ENCODE measurements around the gene TMIGD3.

Gene TMIGD3

DNA sequence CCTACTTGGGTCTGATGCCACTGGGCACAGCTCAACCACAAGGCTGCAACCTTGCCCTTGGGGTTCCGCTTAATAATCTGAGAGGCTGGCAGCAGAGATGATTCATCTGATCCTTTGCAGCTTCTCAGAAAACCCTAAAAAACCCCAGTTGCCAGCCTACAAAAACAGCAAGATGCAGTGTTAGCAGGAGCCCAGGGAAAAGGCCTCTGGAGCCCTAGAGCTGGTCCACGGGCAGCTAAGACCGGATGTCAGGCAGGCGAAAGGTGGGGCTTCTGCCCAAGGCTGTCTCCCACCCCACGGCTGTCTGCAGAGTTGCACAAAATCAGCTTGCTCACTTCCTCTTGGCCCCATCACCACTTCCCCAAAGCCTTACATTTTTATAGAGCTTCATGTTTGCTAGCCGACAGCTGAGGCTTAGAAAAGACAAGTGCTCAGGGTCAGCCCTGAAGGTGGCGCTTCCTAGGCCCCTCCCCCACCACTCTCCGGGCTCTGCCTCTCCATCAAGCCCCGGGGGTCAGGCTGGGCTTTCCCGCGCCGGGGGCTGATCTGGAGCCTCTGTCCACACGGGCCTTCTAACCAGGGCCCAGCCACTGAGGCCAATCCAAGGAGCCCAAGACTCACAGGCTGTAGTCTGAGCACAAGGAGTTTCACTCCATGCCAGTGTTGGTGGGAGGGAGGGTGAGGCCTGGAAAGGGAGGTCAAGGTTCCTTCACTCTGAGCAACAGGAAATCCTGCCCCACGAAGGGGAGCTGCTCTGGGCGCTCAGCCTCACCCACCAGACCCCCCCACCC lies 4.2 kb upstream of the TMIGD3 start:
- peak; percentile 68 for DNase-seq

DNA sequence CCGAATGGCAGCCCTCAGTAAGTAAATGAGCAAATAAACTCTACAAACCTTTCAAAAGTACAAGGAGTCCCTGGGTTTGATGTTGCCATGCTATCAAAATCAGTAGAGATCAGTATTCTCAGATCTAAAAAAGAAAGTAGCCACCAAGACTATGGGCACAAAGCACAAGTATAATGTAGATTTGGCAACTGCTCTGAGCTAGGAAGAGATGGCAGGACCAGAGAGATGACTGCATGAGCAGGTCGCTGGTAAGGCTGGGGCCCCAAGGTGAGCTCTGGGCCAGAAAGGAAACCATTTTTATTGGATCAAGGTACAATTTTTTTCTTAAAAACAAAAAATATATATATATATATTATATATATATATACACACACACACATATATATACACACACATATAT lies 3.1 kb upstream of the TMIGD3 start:
- no peak for DNase-seq

DNA sequence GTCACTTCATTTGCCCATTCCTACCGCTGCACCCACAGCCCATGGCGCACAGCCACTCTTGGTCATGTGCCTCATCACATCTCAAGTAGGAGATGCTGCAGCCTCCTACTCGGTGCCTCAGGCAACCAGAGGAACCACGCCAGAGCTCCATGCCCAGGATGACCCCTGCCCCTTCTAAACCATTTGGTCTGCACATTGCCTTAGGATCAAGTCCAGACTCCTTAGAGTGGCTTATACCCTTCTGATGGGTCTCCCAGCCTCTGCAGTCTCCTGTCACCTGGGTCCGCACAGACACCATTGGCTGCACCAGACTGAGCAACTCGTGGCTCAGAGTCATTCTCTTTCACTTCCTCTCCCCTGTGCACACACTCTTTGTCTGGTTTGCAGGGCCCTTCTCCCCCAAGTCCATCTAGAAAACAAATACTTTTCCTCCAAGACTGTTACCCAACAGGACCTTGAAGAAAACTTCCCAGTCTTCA lies 2.2 kb upstream of the TMIGD3 start:
- DNase-seq = no peak

DNA sequence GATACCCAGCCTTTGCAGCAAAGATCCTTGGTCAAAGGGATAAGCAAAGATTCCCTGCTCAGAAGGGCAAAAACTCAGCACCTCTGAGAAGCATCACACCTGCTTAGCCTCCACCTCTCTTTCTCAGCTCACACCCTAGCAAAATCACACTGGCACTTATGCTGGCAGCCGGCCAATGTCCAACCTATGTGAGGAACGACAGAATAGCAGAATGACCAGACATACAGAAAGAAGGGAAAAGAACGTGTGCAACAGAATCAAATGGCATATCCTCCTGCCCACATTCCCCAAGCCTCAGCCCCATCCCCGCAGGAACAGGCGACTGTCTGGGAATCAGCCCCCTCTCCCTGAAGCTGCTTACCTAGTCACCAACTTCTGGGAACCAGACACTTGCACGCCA lies 664 bp upstream of the TMIGD3 start:
- no peak for DNase-seq

DNA sequence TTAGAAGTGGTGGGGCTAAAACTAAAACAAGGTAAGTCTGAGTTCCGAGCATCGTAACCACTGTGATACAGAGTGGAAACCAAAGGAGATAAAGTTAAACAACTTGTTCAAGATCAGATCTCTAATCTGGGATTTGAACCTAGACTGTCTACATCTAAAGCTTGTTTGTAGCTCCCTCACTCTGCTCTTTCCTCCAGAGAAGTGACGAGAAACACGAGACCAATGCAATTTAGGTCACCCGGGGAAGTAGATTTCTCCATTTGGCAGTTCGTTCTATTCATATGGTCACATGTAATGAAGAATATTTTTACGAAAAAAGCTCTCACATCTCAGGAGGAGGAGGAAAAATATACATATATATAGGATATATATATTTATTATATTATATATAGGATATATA lies 1.8 kb downstream of the TMIGD3 start:
- DNase-seq = no peak

DNA sequence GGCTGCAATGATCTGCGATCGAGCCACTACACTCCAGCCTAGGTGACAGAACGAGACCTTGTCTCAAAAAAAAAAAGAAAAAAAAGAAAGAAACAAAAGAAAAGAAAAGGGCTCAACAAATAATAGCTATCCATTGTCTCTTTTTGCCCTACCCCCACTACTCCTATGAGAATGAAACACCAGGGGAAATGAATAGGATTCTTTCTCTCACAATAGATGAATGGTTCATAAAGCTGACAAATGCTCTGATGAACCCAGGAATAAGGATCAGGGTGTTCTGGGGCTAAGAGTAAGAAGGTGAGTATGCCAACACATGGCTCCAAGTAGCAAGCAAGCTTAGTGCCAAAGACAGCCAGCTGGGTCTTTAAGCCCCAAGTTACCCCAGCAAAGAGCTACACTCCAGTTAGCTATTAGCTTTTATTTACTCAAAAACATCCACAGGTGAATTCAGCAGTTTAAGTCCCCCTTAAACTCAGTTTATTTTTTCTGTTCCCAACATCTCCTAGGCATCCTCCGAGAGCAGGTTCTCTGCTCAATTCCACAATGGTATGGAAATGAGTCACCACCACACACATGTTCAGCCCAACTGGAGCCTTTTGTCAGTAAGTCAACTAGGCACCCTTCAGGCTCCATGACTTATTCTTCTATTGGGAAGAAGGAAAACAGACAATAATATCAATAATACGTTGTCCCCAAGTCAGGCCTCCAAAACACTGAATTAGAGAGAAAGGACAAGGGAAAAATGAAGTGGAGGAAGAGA lies 4.2 kb downstream of the TMIGD3 start:
- DNase-seq = no peak

DNA sequence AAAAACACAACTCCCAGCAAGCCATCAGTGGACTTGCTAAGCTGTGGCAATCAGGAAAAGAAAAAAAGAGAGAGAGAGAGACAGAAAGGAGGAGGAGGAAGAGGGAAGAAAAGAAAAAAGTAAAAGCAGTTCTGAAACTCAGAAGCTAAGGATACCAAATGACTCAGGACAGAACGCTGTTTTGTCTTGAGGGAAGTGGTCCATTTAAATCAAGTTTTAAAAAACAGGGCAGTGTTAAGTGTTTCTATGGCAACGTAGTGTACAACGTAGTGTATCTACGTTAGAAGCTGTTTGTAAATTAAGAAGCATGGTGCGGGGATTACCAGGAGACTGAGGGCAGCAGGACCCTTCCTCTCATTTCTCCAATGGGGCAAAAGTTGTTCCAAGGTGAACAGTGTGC lies 5.8 kb downstream of the TMIGD3 start:
- no peak for DNase-seq

DNA sequence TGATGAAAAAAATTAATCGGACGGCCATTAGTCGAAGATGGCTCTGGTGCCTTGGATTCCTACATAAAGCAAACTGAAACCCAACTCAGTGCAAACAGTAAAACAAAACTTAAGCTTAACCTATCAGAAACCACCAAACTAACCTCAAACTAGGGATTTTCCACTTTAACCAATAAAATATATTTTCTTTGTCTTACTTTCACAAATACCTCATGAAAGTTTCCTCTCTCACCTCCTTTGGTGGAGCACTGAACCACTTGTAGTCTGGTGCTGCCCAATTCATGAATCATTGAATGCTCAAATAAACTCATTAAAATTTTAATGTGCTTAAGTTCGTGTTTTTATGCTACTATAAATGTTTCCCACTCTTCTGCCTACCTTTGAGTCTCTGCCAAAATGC lies 7.0 kb downstream of the TMIGD3 start:
- no peak for DNase-seq

DNA sequence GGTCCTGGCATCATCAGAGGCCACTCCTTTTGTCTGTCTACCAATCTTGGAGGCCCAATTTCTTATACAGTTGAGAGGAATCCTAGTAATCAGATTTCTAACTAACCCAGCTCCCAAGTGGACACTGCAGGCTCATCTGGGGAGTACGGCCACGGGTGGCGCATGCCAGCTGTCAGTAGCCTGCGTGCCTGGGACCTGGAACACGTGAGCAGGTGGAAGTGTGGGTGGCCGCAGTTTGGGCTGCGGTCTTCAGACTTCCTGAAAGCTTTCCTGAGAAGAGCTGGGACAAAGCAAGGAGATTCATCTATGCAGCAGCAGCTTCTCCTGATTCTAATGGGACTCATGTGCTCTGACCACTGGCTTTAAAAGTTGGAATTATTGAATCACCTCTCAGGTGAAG lies 12.4 kb downstream of the TMIGD3 start:
- no peak for DNase-seq

DNA sequence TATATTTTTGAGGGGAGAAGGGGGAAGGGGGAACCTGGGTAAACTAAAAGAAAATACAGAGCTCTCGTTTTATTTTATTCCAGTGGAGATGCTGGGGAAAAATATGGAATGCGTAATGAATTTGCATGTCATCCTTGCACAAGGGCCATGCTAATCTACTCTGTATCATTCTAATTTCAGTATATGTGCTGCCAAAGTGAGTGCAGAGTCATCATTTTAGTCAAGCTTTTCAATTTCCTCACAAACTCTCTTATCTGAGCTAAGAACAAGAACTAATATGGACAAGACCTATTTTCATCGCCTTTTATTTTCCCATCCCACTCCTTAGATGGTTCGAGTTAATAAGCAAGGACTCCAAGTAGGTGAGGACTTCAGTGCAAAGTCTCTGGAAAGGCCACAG lies 13.2 kb downstream of the TMIGD3 start:
- no peak for DNase-seq

DNA sequence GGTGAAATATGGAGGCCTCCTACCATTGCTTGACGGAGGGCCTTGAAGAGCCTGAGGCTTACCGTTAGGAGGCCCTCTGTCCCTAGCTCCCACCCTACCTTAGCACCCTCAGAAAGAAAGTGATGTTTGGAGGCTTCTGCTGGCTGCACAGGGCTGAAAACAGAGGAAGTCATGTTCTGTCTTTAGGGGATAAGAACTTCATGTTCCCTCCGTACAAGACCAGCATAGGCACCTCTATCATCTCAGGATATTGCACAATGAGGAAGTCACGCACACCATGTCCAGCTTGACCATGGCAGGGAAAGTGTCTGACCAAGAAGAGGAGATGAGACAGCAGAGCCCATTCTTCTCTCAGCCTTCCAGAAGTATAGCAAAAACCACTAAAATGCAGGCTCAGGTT lies 13.8 kb downstream of the TMIGD3 start:
- DNase-seq = no peak

DNA sequence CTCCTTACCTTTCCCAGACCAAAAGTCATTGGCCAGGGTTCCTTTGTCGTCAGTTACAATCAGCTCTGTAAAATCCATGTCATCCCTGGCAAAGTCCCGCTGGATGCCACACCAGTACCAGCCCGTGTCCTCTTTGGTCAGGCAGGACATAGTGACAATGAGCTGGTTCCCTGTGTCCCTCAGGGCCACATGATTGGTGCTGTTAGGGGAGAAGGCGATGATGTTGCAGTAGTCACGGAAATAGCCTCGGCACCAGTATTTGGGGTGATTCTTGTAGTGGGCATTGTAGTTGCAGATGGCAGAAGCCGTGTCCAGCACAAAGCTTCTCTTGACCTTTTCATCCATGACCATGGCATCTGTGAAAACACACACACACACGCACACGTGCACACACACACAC lies 14.8 kb downstream of the TMIGD3 start:
- DNase-seq = no peak

DNA sequence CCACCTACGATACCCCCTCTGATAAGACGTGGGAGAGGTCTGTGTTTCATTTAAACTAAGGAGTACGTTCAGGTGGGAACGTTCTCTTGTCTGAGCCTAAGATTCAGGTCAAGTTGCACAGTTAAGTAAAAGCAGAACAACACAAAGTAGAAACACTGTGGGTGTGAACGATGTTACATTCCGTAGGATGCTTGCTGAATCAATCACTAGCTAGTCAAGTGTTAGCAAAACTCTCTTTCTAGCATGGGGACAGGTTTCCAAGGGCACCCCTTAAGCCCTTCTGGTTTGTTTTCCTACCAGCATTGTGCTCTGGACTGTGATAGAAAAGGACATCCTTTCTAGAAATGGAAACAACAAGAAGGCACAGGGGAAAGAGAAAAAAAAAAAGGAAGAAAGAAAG lies 16.3 kb downstream of the TMIGD3 start:
- no peak for DNase-seq

DNA sequence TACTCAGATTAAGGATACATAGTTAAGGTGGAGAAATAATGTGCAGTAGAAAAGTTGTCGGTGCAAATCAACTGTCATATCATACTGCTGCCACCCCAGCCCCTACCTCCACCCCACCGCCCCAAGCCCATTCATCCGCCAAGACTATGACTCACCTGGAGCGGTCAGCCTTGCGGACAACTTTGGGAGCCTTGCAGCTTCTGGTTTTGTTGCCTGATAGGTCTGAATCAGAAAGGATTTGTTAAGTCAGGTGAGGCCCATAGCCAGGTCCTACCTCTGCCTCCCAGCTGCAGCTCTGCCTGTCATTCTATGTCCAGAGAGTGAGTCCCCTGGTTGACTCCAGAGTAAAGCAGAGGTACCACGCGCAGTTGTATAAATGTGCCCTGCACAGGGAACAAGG lies 17.0 kb downstream of the TMIGD3 start:
- no peak for DNase-seq

DNA sequence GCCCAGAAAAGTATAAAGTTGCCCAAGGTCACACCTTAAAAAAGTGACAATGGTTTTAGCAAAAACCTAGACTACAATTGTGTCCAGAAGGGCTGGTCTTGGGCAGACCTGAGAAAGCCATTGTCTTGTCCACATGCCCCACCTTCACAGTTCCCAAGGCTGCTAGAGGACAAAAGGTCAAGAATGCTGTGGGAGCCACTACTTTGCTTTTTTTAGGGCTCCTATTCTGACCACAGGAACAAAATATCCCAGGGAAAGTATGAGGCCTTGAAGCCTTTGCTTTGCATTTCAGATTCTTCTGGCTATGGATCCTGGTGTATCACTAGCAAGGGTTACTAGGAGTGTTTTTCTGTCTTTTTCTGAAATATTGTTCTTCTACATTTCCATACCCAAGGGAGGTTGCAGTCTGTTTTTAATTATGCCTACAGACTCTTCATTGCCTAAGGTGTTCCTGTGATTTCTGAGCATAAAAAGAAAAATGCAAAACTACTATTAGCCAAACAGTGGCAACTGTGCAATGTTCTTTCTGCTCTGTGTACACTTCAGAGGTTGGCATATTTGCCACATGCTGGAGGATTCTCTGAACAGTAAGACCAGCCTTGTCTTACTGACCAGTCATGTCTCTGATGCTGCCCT lies 18.9 kb downstream of the TMIGD3 start:
- no peak for DNase-seq

DNA sequence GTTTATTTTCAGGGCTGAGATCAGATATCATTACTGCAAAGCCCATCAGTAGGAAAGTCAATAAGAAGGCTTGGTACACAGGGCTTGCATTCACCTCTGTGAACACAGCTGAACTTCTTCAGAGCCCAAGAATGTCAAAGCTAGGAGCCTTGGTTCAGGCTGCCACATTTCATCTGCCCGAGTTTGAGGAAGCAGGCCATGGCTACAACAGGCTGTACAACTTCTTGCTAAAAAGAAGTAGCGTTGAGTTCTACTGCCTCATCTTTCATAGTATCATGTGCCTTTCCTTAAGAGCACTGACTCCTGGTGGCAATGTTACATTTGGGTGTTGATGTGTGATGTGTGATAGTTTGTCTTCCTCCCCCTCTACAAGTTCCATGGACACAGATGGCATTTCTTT lies 19.6 kb downstream of the TMIGD3 start:
- DNase-seq = no peak

DNA sequence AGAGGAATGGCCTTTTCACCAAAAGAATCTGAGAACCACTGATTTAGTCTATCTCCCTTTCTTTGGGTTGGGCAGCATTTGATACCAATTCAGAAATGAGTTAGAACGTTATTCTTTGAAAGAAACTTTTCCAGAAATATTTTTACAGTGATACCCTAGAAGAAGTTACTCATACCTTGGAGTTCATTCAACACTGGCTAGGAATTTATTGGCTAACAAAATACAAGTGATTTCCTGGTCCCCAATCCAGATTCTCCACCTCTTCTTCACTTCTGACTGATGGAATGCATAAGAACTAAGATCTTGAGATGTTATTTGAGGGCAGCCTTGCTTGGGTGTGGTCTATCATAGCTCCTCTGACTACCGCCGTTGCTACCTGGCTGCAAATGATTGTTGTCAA lies 20.3 kb downstream of the TMIGD3 start:
- DNase-seq = no peak

DNA sequence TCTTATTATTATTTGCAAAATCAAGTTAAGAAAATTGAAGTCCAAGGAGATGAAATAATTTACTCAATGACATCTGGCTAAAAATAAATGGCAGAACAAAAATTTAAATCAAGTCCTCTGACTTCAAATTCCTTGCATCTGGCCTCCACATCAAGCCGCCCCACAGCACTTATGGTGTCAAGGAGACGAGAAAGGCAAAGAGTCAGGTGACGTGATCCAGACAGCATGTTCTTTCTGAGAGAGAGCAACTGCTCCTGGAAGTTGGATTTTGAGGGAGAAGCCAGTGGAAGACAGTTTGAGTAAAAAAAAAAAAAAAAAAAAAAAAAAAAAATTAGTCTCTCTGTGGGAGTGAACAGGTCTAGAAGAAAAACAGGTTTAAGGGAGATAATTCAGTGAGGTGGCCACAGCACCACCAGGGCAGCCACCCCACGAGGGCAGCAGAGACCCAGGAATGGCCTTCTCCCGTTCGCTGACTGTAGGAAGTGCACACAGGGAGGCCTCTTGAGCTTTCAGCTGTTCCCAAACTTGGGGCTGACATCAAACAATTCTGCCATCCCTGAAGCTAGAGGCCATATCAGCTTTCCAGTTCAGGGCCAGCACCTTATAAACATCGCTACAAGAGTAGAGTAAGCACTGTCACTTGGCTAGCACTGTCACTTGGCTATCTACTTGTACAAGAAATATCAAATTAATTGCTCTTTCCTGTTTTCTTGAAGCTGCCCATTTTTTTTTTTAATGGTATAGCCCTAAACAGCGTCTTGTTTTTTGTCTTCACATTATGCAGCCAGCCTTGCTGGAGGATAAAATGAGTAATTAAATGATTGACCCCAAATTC lies 21.8 kb downstream of the TMIGD3 start:
- peak; percentile 68 for DNase-seq

DNA sequence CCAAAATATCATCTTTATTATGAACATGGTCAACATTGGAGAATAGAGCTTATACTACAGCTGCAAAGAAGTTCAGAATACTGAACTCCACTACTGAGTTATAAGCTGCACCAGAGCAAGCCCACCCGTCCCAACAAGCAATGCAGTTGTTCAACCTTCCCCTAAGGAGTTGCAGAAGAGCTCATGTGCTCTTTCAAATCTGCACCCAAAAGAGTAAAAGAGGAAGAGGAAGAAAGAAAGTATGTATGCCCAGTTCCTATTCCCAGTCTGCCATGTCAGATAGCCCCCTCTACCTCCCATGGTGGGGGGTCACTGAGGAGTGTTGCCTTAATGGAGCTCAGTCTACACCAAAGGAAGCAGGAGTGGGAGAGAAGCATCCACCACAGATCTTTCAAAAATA lies 22.8 kb downstream of the TMIGD3 start:
- no peak for DNase-seq

DNA sequence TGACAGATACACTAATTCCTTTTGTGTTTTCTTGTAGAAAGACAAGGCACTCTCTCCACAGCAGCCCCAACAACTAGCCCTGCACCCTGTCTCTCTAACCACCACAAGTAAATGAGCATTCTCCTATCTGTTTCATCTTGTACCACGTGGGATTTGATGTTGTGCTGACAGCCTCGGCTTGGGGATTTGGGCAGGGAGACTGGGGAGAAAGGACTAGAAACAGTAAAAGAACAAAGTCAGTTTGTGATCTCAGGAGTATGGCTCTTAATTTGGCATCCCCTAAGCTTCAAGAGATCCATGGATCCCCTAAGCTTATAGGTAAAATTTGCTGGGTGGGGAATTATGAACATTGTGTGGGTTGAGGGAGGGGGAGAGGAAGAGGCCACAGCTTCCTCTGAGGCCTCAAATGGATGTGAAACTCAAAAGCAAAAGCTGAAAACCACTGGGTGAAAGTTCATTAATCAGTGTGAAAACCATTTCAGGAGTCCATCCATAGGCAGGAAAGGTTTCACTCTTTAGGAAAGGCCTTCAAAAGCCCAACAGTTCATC lies 26.6 kb downstream of the TMIGD3 start:
- peak; percentile 62 for DNase-seq

DNA sequence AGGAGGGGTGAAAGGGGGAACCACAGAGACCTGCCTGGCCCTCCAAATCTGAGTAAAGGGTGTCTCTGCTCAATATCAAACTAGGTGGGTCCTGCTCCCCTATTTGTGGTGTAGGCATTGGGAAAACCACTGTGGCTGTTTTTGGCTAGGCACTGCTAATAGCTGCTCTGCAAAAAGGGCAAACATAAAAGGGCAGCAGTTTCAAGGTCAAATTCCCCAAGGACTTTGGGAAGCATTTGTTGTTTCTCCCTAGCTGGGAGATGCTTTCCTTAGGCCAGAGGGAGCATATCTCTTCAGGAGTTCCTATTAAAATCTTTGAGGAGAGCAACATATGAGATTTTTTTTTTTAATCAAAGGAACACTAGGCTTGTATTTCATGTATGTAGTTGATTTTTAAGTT lies 27.2 kb downstream of the TMIGD3 start:
- DNase-seq = no peak

DNA sequence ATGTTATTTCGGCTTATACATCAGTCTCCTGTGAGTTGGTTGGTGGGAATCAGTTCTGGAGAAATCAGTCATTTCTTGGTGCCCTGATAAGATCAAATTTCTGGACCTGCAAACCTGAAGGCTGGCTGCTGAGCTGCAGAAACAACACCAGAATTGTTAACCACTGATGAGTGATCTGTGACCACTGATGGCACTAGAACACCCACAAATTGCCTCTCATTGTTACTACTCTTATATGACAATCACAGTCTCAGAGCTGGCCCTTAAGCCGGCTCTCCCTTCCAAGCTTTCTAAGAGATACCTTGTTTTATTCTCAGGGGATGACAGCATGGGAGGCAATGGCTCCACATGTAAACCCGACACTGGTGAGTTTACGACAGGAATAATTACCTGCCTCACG lies 27.7 kb downstream of the TMIGD3 start:
- peak; percentile 36 for DNase-seq

DNA sequence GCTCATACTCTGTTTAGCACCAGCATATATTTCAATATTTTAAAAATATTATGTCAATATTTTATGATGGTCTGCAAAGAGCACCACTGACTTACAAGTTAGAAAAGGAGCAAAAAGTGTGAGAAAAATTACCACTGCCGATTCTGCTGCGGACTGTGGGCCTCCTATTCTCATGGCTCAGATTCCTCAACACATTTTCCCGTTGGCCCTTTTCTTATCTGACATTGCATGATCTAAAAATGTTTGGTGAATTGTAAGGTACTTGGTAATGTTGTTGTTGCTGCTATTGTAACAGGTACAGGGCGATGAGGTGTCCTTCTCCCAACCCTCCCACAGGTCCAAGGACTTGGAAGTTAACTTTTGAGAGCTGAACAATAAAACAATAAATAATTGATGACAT lies 28.9 kb downstream of the TMIGD3 start:
- no peak for DNase-seq
